K562 (cell line): ENCODE data around the gene PLCB4. TPM values are rescaled to one million over a fixed set of nuclear protein-coding genes. Genes with fewer than 3 reads are reported as not detected.

ENCODE experiments used
- ATAC-seq: fragments of 200-7000 bp; cut with Tn5 transposase; 3 replicates; pipeline ENCODE4 v1.9.1; 2020; ENCODE audit warnings: moderate library complexity
- BruUV-seq: library from RNA; stranded (reverse); fragments of 400-500 nt; replicated peaks from 2 replicates; lab custom pipeline; 2021; lab: Mats Ljungman, UMichigan
- CTCF ChIA-PET: fragments of 300-600 bp; formaldehyde crosslinking; extraction: SDS; loops from one replicate; lab custom pipeline; 2021; ENCODE audit warnings: low intra/inter-chr PET ratio; lab: Yijun Ruan, JAX
- POLR2A ChIA-PET: fragments of 300-600, 350-650 bp; sonication (Branson Sonifier 250); formaldehyde crosslinking; extraction: SDS; loops from one replicate; lab custom pipeline; 2021; ENCODE audit warnings: antibody characterized with exemption, inconsistent platforms; lab: Yijun Ruan, JAX
- DNase-seq, 4 experiments: peaks; one replicate each; pipeline versions ENCODE4 v3.0.0 to v3.0.0-alpha.2; 2011 to 2018; ENCODE audit warnings: low spot score in 3 of 4, mixed read lengths in 3 of 4; ENCODE audit errors: extremely low read depth in 1 of 4
- FAIRE-seq: peaks from 2 replicates; lab custom pipeline; 2011; peaks lifted over from hg19 to GRCh38; lab: Jason Lieb, UNC
- H2AFZ ChIP-seq: 2 replicates; pipeline ENCODE4 v1.6.0; 2011; ENCODE audit warnings: low read depth, low read length, control low read depth, inconsistent platforms
- H3K27ac ChIP-seq: fragments of 200-600 bp; 3 replicates; pipeline ENCODE4 v1.8.0; 2011; ENCODE audit warnings: low read depth, mild to moderate bottlenecking, control low read depth, inconsistent platforms, low read length, moderate library complexity, mixed read lengths; ENCODE audit errors: extremely low read depth
- H3K27me3 ChIP-seq, 2 experiments: fragments of 300-600 bp in 1 of 2; 2 replicates in 1 of 2; 3 replicates in 1 of 2; pipeline versions ENCODE4 v1.6.0 to v1.8.0; 2011; ENCODE audit warnings: inconsistent platforms in 2 of 2, low read length in 2 of 2, mild to moderate bottlenecking in 1 of 2, mixed read lengths in 1 of 2, moderate library complexity in 1 of 2; ENCODE audit not compliant: control insufficient read depth in 2 of 2, insufficient read depth in 2 of 2
- H3K36me3 ChIP-seq: fragments of 300-600 bp; 3 replicates; pipeline ENCODE4 v1.8.0; 2011; ENCODE audit warnings: mild to moderate bottlenecking, low read length, inconsistent platforms; ENCODE audit not compliant: control insufficient read depth, insufficient read depth
- H3K4me1 ChIP-seq, 2 experiments: fragments of 200-600 bp in 1 of 2; replicated peaks in 1 of 2; 2 replicates in 1 of 2; 3 replicates in 1 of 2; pipeline versions ENCODE4 v1.5.1 to v1.8.0; 2011; ENCODE audit warnings: inconsistent platforms in 2 of 2, low read length in 2 of 2, mild to moderate bottlenecking in 1 of 2, mixed read lengths in 1 of 2, moderate library complexity in 1 of 2; ENCODE audit not compliant: control insufficient read depth in 2 of 2, insufficient read depth in 2 of 2
- H3K4me2 ChIP-seq: 2 replicates; pipeline ENCODE4 v1.6.1; 2011; ENCODE audit warnings: low read length, control low read depth, inconsistent platforms, mixed read lengths; ENCODE audit not compliant: insufficient read depth
- H3K4me3 ChIP-seq: fragments of 200-600 bp; sonication (generic), shearing (Covaris generic); 2 replicates; pipeline ENCODE4 v1.5.1; 2016; ENCODE audit warnings: control low read depth, inconsistent platforms
- H3K79me2 ChIP-seq: fragments of 200-600 bp; 3 replicates; pipeline ENCODE4 v1.8.0; 2011; ENCODE audit warnings: low read length, inconsistent platforms; ENCODE audit not compliant: control insufficient read depth, insufficient read depth
- H3K9ac ChIP-seq, 2 experiments: 2 replicates each; pipeline versions ENCODE4 v1.6.0 to v1.6.1; 2011; ENCODE audit warnings: low read depth in 2 of 2, low read length in 2 of 2, control low read depth in 1 of 2, inconsistent platforms in 1 of 2, mild to moderate bottlenecking in 1 of 2, mixed read lengths in 1 of 2; ENCODE audit not compliant: insufficient read depth in 1 of 2
- H3K9me1 ChIP-seq: one replicate; pipeline ENCODE4 v1.6.0; 2011; ENCODE audit warnings: inconsistent platforms, mild to moderate bottlenecking, low read length, moderate library complexity; ENCODE audit not compliant: control insufficient read depth, insufficient read depth
- H3K9me3 ChIP-seq: replicated peaks from 2 replicates; pipeline ENCODE4 v1.5.1; 2011; ENCODE audit warnings: low read depth, low read length, inconsistent platforms; ENCODE audit not compliant: control insufficient read depth, insufficient read depth
- H4K20me1 ChIP-seq: replicated peaks from 2 replicates; pipeline ENCODE4 v1.6.1; 2011; ENCODE audit warnings: low read length, inconsistent platforms, mixed read lengths; ENCODE audit not compliant: control insufficient read depth, insufficient read depth
- BHLHE40 ChIP-seq: IDR thresholded peaks from 2 replicates; pipeline ENCODE4 v1.6.1; 2011; ENCODE audit warnings: low read length, improper control_type of control experiment
- C11orf30 ChIP-seq: fragments of 450-650 bp; IDR thresholded peaks from 2 replicates; pipeline ENCODE4 v1.6.1; 2016; ENCODE audit warnings: low read depth, mild to moderate bottlenecking
- CBX8 ChIP-seq: fragments of 200-600 bp; sonication (generic); IDR thresholded peaks from 2 replicates; pipeline ENCODE4 v1.6.1; 2012; ENCODE audit warnings: borderline replicate concordance, mixed run types, low read depth, mild to moderate bottlenecking, moderate library complexity, mixed read lengths, low read length, control low read depth, inconsistent platforms; ENCODE audit not compliant: poor library complexity, severe bottlenecking; ENCODE audit errors: extremely low read depth
- CTCF ChIP-seq, 3 experiments: IDR thresholded peaks in 2 of 3; conservative IDR thresholded peaks in 1 of 3; 2 replicates each; pipeline ENCODE4 v1.5.1; 2011 to 2012; ENCODE audit warnings: low read length in 3 of 3, mild to moderate bottlenecking in 3 of 3, control low read depth in 2 of 3, improper control_type of control experiment in 1 of 3, inconsistent platforms in 1 of 3, low read depth in 1 of 3, mixed read lengths in 1 of 3, moderate library complexity in 1 of 3; ENCODE audit not compliant: insufficient read depth in 2 of 3
- DPF2 ChIP-seq: fragments of 450-650 bp; IDR thresholded peaks from 2 replicates; pipeline ENCODE4 v1.6.1; 2016
- FIP1L1 ChIP-seq: fragments of 200-400 bp; formaldehyde crosslinking; IDR thresholded peaks from 2 replicates; pipeline ENCODE4 v1.6.1; 2018; ENCODE audit warnings: mild to moderate bottlenecking, low read depth, low read length; ENCODE audit not compliant: poor library complexity, severe bottlenecking
- HMG20A ChIP-seq: fragments of 450-650 bp; formaldehyde crosslinking; conservative IDR thresholded peaks from 2 replicates; pipeline ENCODE4 v1.4.0; 2020; ENCODE audit warnings: mild to moderate bottlenecking, mixed read lengths
- MTF1 ChIP-seq: fragments of 250-450 bp; sonication (Bioruptor Pico); IDR thresholded peaks from 2 replicates; pipeline ENCODE4 v1.9.0; 2021; ENCODE audit warnings: moderate library complexity, mild to moderate bottlenecking, inconsistent platforms, borderline replicate concordance
- NCOA1 ChIP-seq: fragments of 450-650 bp; IDR thresholded peaks from 2 replicates; pipeline ENCODE4 v1.6.1; 2016; ENCODE audit warnings: low read depth
- NKRF ChIP-seq: fragments of 450-650 bp; IDR thresholded peaks from 2 replicates; pipeline ENCODE4 v1.6.1; 2016; ENCODE audit warnings: borderline replicate concordance
- RBM22 ChIP-seq: fragments of 200-400 bp; formaldehyde crosslinking; IDR thresholded peaks from 2 replicates; pipeline ENCODE4 v1.6.1; 2018; ENCODE audit warnings: low read length, low read depth; ENCODE audit not compliant: poor library complexity, severe bottlenecking
- SAFB ChIP-seq: fragments of 200-400 bp; formaldehyde crosslinking; IDR thresholded peaks from 2 replicates; pipeline ENCODE4 v1.6.1; 2017; ENCODE audit warnings: low read depth, low read length, borderline replicate concordance
- SIN3B ChIP-seq: fragments of 450-650 bp; IDR thresholded peaks from 2 replicates; pipeline ENCODE4 v1.6.1; 2017; ENCODE audit warnings: low read depth, mild to moderate bottlenecking, moderate library complexity
- TRIM28 ChIP-seq: fragments of 450-650 bp; IDR thresholded peaks from 2 replicates; pipeline ENCODE4 v1.6.1; 2017
- ZBTB1 ChIP-seq: sonication (generic); formaldehyde crosslinking; IDR thresholded peaks from 2 replicates; pipeline ENCODE4 v1.8.1; 2023; ENCODE audit warnings: missing genetic modification reagents, low read depth, mild to moderate bottlenecking, borderline replicate concordance
- ZBTB17 ChIP-seq: fragments of 450-650 bp; formaldehyde crosslinking; IDR thresholded peaks from 2 replicates; pipeline ENCODE4 v1.4.0; 2020; ENCODE audit warnings: mild to moderate bottlenecking
- ZBTB33 ChIP-seq: sonication (generic); formaldehyde crosslinking; IDR thresholded peaks from 2 replicates; pipeline ENCODE4 v1.8.1; 2023; ENCODE audit warnings: mild to moderate bottlenecking, missing genetic modification reagents
- ZNF717 ChIP-seq: fragments of 250-450 bp; sonication (Bioruptor Pico); IDR thresholded peaks from 2 replicates; pipeline ENCODE4 v1.5.0; 2021
- ZNF79 ChIP-seq: fragments of 250-450 bp; sonication (Bioruptor Pico); IDR thresholded peaks from 2 replicates; pipeline ENCODE4 v1.4.0; 2020; ENCODE audit warnings: low read depth, mild to moderate bottlenecking, moderate library complexity
- WGBS: fragments of 100-300 bp; shearing (Covaris generic); methylation state at CpG from one replicate; pipeline ENCODE4 v1.1.6; 2016; ENCODE audit warnings: low coverage, mixed read lengths; ENCODE audit not compliant: insufficient coverage; ENCODE audit errors: missing lambda C conversion rate; 5-methylcytosine and 5-hydroxymethylcytosine counted together
- in situ Hi-C: fragments of 300-500 bp; cut with MboI; formaldehyde crosslinking; loops from 4 replicates; pipeline ENCODE4 v1.15.0; 2018; ENCODE audit warnings: inconsistent platforms, mixed read lengths
- intact Hi-C: fragments of 100-400 bp; cut with micrococcal nuclease; formaldehyde crosslinking; loops from 2 replicates; pipeline ENCODE4 v1.14.2; 2022
- polyA plus RNA-seq, 8 experiments: library from polyadenylated mRNA; depleted of rRNA in 4 of 8; stranded (reverse) in 5 of 8; unstranded in 3 of 8; fragments of >200 nt; fragmentation: Nextera tagmentation in 2 of 8; fragmentation: Illumina TruSeq in 1 of 8; extraction: Ambion mirVana in 2 of 8; extraction: Trizol in 1 of 8; gene quantifications; 2 replicates each; pipeline versions ENCODE4 v1.2.1 to v1.2.3, GENCODE V29; 2011 to 2014; ENCODE audit warnings: inconsistent platforms in 1 of 8, missing spikeins in 1 of 8
- total RNA-seq, 7 experiments: library from RNA; depleted of rRNA in 6 of 7; stranded (reverse); fragments of >200 nt in 6 of 7; fragmentation: Illumina TruSeq in 2 of 7; extraction: Trizol in 2 of 7; gene quantifications; 2 replicates each; pipeline versions ENCODE4 v1.2.1 to v1.2.3, GENCODE V29; 2011 to 2021; ENCODE audit warnings: low replicate concordance in 1 of 7

PLCB4 gene
- total and polyA plus RNA-seq, 9 of the 15 experiments (the other 6 are each of a cell fraction or from before 2014, with no cell fraction given): 0.20 to 2.9 (median 0.52) TPM

- FAIRE-seq (no peak), DNase-seq (no peak), ATAC-seq (no peak)
- H3K4me1 ChIP-seq: no peaks in the 10 kb centered on the region
- ChIA-PET CTCF (no interaction called here), POLR2A (no interaction called here)
- H3K9me1 ChIP-seq: no peaks in the 10 kb centered on the region
- WGBS: 2% methylated on average over 4 of the region's 4 CpGs
- in situ Hi-C loops: loop anchor here (10.0 kb wide), 1 partner anchor 605 kb away; no protein-coding TSS in a partner anchor
- no peaks in the 10 kb centered on the region for H3K79me2 ChIP-seq
- no peak overlapping the region for H3K4me3 ChIP-seq
- no peaks in the 10 kb centered on the region for H3K9me3 ChIP-seq
- no peaks in the 10 kb centered on the region for H3K36me3 ChIP-seq
- BruUV-seq: no TSS peak
- H3K27me3 ChIP-seq: no peaks in the 10 kb centered on the region
- H3K4me2 ChIP-seq: no peak overlapping the region
- no peaks in the 10 kb centered on the region for H4K20me1 ChIP-seq
- H3K27ac ChIP-seq: no peak overlapping the region
- no peak overlapping the region for H3K9ac ChIP-seq
- intact Hi-C loops: no loop called here
- no peak overlapping the region for H2AFZ ChIP-seq
- TF ChIP-seq BHLHE40 (no peak), C11orf30 (no peak), CBX8 (no peak), ZBTB17 (CRISPR knock-in tag) (no peak), ZNF717 (CRISPR knock-in tag) (no peak), RBM22 (no peak), DPF2 (no peak), FIP1L1 (no peak), SAFB (no peak), CTCF (IDR thresholded peaks at IDR 0.05 in 2 of 3, conservative IDR thresholded peaks at IDR 0.05 in 1 of 3; ENCODE audit: insufficient read depth in 2 of 3, low read depth in 1 of 3, low read length in 3 of 3) (no peak), TRIM28 (no peak), NKRF (no peak), NCOA1 (no peak), ZNF79 (CRISPR knock-in tag) (no peak), ZBTB33 (CRISPR knock-in tag) (no peak), ZBTB1 (no peak), SIN3B (no peak), MTF1 (CRISPR knock-in tag) (no peak), HMG20A (CRISPR knock-in tag) (no peak)
Observed at GRCh38 chr20:9369557-9369956, 300.7 kb downstream of the PLCB4 start.
